Measurements from ENCODE around the gene TANK.
"Not testable (repeated sequence)": the region's sequence is repeated elsewhere in the genome, so short reads cannot be mapped to it uniquely, and the experiment has no call there.

TANK gene

GRCh38 chr2:161279230-161279815 is 119.1 kb downstream of the TANK start:
- H3K9me3 ChIP-seq (ENCODE audit: control insufficient read depth, low read length); H3K14ac ChIP-seq (ENCODE audit: low read length in 2 of 2); H3K4me2 ChIP-seq (ENCODE audit: low read length, poor library complexity, severe bottlenecking); H3K4ac ChIP-seq (ENCODE audit: low read depth in 1 of 2, low read length in 2 of 2); H2BK15ac ChIP-seq (ENCODE audit: low read depth, poor library complexity, severe bottlenecking); H2AFZ ChIP-seq (ENCODE audit: low read depth, low read length); H3K36me3 ChIP-seq (ENCODE audit: control insufficient read depth in 1 of 2, insufficient read depth in 2 of 2, low read depth in 1 of 2, low read length in 2 of 2); DNase-seq; H3K79me1 ChIP-seq (replicated peaks; ENCODE audit: low read length, poor library complexity, severe bottlenecking); H3K27me3 ChIP-seq (ENCODE audit: control insufficient read depth in 1 of 2, insufficient read depth in 1 of 2, low read length in 2 of 2); H3K23ac ChIP-seq (ENCODE audit: low read length in 2 of 2); H2BK5ac ChIP-seq (ENCODE audit: low read depth, low read length, poor library complexity, severe bottlenecking); H2BK12ac ChIP-seq (ENCODE audit: low read length in 2 of 2); H3K18ac ChIP-seq (ENCODE audit: low read depth in 1 of 2, low read length in 2 of 2); H3K4me3 ChIP-seq (ENCODE audit: insufficient read depth in 1 of 2, low read depth in 1 of 2, low read length in 2 of 2); H3K27ac ChIP-seq (ENCODE audit: low read length, poor library complexity, severe bottlenecking); H2BK120ac ChIP-seq (ENCODE audit: low read depth, low read length); H4K8ac ChIP-seq (ENCODE audit: low read length); H3K9ac ChIP-seq (ENCODE audit: low read length); H4K91ac ChIP-seq (ENCODE audit: low read length); H2AK5ac ChIP-seq (ENCODE audit: low read length, severe bottlenecking); H3K4me1 ChIP-seq (ENCODE audit: control insufficient read depth, insufficient read depth, low read depth, low read length): not testable (repeated sequence)
- WGBS = 77% methylated on average over 4 of the region's 5 CpGs

- H4K91ac ChIP-seq (ENCODE audit: low read length); H3K79me1 ChIP-seq (replicated peaks; ENCODE audit: low read length, poor library complexity, severe bottlenecking); H2BK5ac ChIP-seq (ENCODE audit: low read depth, low read length, poor library complexity, severe bottlenecking); H3K9ac ChIP-seq (ENCODE audit: low read length); H3K4ac ChIP-seq (ENCODE audit: low read depth in 1 of 2, low read length in 2 of 2); H2AK5ac ChIP-seq (ENCODE audit: low read length, severe bottlenecking); H3K18ac ChIP-seq (ENCODE audit: low read depth in 1 of 2, low read length in 2 of 2); H3K27ac ChIP-seq (ENCODE audit: low read length, poor library complexity, severe bottlenecking); H2AFZ ChIP-seq (ENCODE audit: low read depth, low read length); H3K23ac ChIP-seq (ENCODE audit: low read length in 2 of 2); H3K27me3 ChIP-seq (ENCODE audit: control insufficient read depth in 1 of 2, insufficient read depth in 1 of 2, low read length in 2 of 2); H3K9me3 ChIP-seq (ENCODE audit: control insufficient read depth, low read length); H3K36me3 ChIP-seq (ENCODE audit: control insufficient read depth in 1 of 2, insufficient read depth in 2 of 2, low read depth in 1 of 2, low read length in 2 of 2); H2BK15ac ChIP-seq (ENCODE audit: low read depth, poor library complexity, severe bottlenecking); H2BK12ac ChIP-seq (ENCODE audit: low read length in 2 of 2); H3K4me3 ChIP-seq (ENCODE audit: insufficient read depth in 1 of 2, low read depth in 1 of 2, low read length in 2 of 2); H2BK120ac ChIP-seq (ENCODE audit: low read depth, low read length); H3K4me2 ChIP-seq (ENCODE audit: low read length, poor library complexity, severe bottlenecking); H3K14ac ChIP-seq (ENCODE audit: low read length in 2 of 2); H3K4me1 ChIP-seq (ENCODE audit: control insufficient read depth, insufficient read depth, low read depth, low read length); H4K8ac ChIP-seq (ENCODE audit: low read length): not testable (repeated sequence)
- 67% methylated on average over 18 of the region's 18 CpGs for WGBS
- peak; percentile 56 for DNase-seq
Measured at GRCh38 chr2:161280906-161281323, 120.7 kb downstream of the TANK start.

- not testable (repeated sequence) for H2AK5ac ChIP-seq (ENCODE audit: low read length, severe bottlenecking); H3K14ac ChIP-seq (ENCODE audit: low read length in 2 of 2); H2BK120ac ChIP-seq (ENCODE audit: low read depth, low read length); DNase-seq; H3K79me1 ChIP-seq (replicated peaks; ENCODE audit: low read length, poor library complexity, severe bottlenecking); H4K91ac ChIP-seq (ENCODE audit: low read length); H3K23ac ChIP-seq (ENCODE audit: low read length in 2 of 2); H2AFZ ChIP-seq (ENCODE audit: low read depth, low read length); H4K8ac ChIP-seq (ENCODE audit: low read length); H3K4me1 ChIP-seq (ENCODE audit: control insufficient read depth, insufficient read depth, low read depth, low read length); H2BK5ac ChIP-seq (ENCODE audit: low read depth, low read length, poor library complexity, severe bottlenecking); H3K36me3 ChIP-seq (ENCODE audit: control insufficient read depth in 1 of 2, insufficient read depth in 2 of 2, low read depth in 1 of 2, low read length in 2 of 2); H3K9me3 ChIP-seq (ENCODE audit: control insufficient read depth, low read length); H3K27ac ChIP-seq (ENCODE audit: low read length, poor library complexity, severe bottlenecking); H3K4me3 ChIP-seq (ENCODE audit: insufficient read depth in 1 of 2, low read depth in 1 of 2, low read length in 2 of 2); H3K9ac ChIP-seq (ENCODE audit: low read length); H2BK12ac ChIP-seq (ENCODE audit: low read length in 2 of 2); H3K18ac ChIP-seq (ENCODE audit: low read depth in 1 of 2, low read length in 2 of 2); H3K4me2 ChIP-seq (ENCODE audit: low read length, poor library complexity, severe bottlenecking); H2BK15ac ChIP-seq (ENCODE audit: low read depth, poor library complexity, severe bottlenecking); H3K27me3 ChIP-seq (ENCODE audit: control insufficient read depth in 1 of 2, insufficient read depth in 1 of 2, low read length in 2 of 2); H3K4ac ChIP-seq (ENCODE audit: low read depth in 1 of 2, low read length in 2 of 2)
- 85% methylated on average over 11 of the region's 11 CpGs for WGBS
Measured at GRCh38 chr2:161281615-161282310, 121.5 kb downstream of the TANK start.

- H3K4me1 ChIP-seq (ENCODE audit: control insufficient read depth, insufficient read depth, low read depth, low read length); H3K27me3 ChIP-seq (ENCODE audit: control insufficient read depth in 1 of 2, insufficient read depth in 1 of 2, low read length in 2 of 2); H2AFZ ChIP-seq (ENCODE audit: low read depth, low read length); DNase-seq; H2BK5ac ChIP-seq (ENCODE audit: low read depth, low read length, poor library complexity, severe bottlenecking); H3K4ac ChIP-seq (ENCODE audit: low read depth in 1 of 2, low read length in 2 of 2); H2AK5ac ChIP-seq (ENCODE audit: low read length, severe bottlenecking); H3K9me3 ChIP-seq (ENCODE audit: control insufficient read depth, low read length); H2BK15ac ChIP-seq (ENCODE audit: low read depth, poor library complexity, severe bottlenecking); H3K79me1 ChIP-seq (replicated peaks; ENCODE audit: low read length, poor library complexity, severe bottlenecking); H4K8ac ChIP-seq (ENCODE audit: low read length); H3K9ac ChIP-seq (ENCODE audit: low read length); H3K36me3 ChIP-seq (ENCODE audit: control insufficient read depth in 1 of 2, insufficient read depth in 2 of 2, low read depth in 1 of 2, low read length in 2 of 2); H3K4me2 ChIP-seq (ENCODE audit: low read length, poor library complexity, severe bottlenecking); H3K27ac ChIP-seq (ENCODE audit: low read length, poor library complexity, severe bottlenecking); H3K18ac ChIP-seq (ENCODE audit: low read depth in 1 of 2, low read length in 2 of 2); H3K23ac ChIP-seq (ENCODE audit: low read length in 2 of 2); H3K14ac ChIP-seq (ENCODE audit: low read length in 2 of 2); H4K91ac ChIP-seq (ENCODE audit: low read length); H2BK120ac ChIP-seq (ENCODE audit: low read depth, low read length); H3K4me3 ChIP-seq (ENCODE audit: insufficient read depth in 1 of 2, low read depth in 1 of 2, low read length in 2 of 2); H2BK12ac ChIP-seq (ENCODE audit: low read length in 2 of 2): not testable (repeated sequence)
- WGBS = 98% methylated on average over 9 of the region's 9 CpGs
Measured at GRCh38 chr2:161282311-161282644, 122.0 kb downstream of the TANK start.

Measured in mesenchymal stem cell (in vitro differentiated cells and primary cell).